HG03342 (cell line): ENCODE measurements around the gene OR10G2.
"Not testable (repeated sequence)": the region's sequence is repeated elsewhere in the genome, so short reads cannot be mapped to it uniquely, and the experiment has no call there.

Source experiments
- ATAC-seq: cut with Tn5 transposase; IDR thresholded peaks from one replicate; pipeline ENCODE4 v1.9.1; 2021; ENCODE audit warnings: mild to moderate bottlenecking, moderate library complexity; ENCODE audit not compliant: unreplicated experiment

Gene OR10G2, protein sequence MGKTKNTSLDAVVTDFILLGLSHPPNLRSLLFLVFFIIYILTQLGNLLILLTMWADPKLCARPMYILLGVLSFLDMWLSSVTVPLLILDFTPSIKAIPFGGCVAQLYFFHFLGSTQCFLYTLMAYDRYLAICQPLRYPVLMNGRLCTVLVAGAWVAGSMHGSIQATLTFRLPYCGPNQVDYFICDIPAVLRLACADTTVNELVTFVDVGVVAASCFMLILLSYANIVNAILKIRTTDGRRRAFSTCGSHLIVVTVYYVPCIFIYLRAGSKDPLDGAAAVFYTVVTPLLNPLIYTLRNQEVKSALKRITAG

DNA sequence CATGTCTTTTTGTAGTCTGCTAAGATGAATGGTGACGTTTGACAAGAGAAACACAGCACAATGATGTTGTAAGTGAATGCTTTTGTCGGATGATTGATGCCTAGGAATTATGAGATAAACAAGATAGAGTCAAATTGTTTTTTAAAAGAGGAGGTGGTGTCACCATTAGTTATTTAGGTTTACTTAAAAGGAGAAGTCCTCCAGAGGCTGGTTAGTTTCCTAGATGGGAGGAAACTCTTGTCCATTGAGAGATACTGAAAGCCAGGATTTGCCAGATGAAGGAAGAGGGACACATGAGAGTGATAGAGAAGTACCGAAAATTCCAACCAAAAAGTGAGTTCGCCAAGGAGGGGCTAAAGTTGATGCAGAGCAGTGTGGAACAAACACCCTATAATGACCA lies at the start of gene OR10G2:
Gene OR10G2 (minus strand): TSS at position 101 of the 400 bp plus-strand sequence. CDS start 98 bp downstream, at position 3.
- no peak for ATAC-seq

- no peak for ATAC-seq
Measured at GRCh38 chr14:21680072-21680471, 45.3 kb upstream of the OR10G2 start.

DNA sequence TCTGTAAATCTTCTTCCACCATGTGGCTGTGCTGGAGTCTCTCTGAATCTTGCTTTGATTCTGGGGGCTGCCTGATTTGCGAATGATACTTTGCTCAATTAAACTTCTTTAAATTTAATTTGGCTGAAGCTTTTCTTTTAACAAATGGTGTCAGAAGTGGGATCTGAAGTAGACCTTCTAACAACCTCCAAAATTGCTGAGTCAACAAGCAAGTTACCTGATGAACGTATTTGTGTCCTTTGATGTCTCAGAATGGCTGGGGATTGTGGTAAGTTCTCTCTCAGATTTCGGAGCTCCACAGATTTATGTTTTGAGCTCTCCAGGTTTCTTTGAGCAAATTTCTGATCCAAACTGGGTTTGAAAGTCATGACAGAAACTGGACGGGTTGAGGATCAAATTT lies 40.8 kb upstream of the OR10G2 start:
- no peak for ATAC-seq

GRCh38 chr14:21673718-21674117 lies 39.0 kb upstream of the OR10G2 start, which contains the start of gene OR4E1:
Gene OR4E1, minus strand, starts transcription at chr14:21673818. Its CDS starts 2,883 bp downstream, at chr14:21670935.
- no peak for ATAC-seq

GRCh38 chr14:21672116-21672515 lies 37.4 kb upstream of the OR10G2 start:
- no peak for ATAC-seq

DNA sequence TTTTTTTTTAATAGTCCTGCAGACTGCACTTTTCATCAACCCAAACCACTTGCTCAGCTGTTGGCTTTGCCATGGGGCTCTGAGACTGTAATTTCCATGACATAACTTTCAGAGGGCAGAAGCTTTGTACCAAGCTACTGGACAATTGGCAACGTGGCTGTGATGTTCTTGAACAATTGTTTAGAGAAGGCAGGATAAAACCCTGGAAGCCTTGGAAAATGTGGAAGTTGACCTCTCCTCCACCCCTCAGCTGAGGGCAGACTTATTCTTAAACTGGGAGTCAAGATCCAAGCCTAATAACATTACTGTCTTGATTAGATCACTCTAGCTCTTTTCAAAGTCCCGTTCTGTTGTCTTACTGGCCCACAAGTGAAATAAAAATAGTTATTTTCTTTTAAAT lies 36.6 kb upstream of the OR10G2 start:
- ATAC-seq = no peak

DNA sequence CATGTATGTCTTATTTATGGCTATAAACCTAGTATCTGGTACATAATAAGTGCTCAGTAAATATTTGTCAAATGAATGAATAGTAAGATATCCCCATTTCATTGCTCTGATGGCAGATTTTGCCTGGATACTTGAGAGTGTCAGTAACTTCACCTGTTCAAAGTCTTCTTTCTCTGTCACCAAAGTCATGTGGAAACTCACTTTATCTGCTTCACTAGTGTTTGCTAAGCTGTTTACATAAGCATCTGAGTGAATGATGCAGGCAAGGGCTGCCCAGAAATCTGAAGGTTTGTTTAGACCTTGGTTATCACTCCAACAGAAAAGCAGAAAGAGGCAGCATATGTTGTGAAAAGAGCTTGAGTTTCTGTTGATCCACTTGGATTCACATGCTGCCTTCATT lies 34.5 kb upstream of the OR10G2 start:
- no peak for ATAC-seq

DNA sequence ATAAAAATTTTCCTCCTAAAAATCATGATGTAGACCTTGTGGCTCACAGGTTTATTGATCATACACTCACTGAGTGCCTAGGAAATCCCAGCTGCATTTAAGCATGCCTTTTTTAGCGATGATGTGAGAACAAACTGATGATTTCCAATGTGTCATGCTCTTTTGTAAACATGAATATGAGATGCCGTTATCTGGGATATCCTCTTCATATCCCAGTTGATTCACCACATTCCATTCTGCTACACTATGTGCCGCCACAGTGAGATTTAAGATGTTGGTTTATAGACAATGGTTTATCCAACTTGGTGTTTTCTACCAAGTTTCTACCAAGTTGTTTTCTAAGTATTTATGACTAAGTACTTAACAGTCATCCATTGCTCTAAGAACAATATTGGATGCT lies 33.6 kb upstream of the OR10G2 start:
- no peak for ATAC-seq

DNA sequence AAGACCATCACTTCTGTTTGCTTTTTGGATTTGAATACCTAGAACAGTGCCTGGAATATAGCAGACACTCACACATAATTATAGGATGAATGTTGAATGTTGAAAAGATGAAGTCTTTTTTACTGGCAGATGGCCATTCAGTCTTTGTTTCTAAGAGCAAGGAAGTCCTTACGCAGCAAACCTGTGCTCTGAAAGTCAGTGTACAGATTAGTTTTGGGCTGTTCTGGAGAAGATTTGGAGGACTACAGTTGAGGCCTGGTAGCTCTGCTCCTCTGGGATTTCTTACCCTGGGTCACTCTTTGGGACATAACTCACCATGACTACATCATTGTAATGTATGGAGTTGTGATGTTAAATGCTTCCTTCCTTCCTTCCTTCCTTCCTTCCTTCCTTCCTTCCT lies 22.2 kb upstream of the OR10G2 start:
- no peak for ATAC-seq

- ATAC-seq = no peak
Measured at GRCh38 chr14:21654215-21654614, 19.5 kb upstream of the OR10G2 start.

DNA sequence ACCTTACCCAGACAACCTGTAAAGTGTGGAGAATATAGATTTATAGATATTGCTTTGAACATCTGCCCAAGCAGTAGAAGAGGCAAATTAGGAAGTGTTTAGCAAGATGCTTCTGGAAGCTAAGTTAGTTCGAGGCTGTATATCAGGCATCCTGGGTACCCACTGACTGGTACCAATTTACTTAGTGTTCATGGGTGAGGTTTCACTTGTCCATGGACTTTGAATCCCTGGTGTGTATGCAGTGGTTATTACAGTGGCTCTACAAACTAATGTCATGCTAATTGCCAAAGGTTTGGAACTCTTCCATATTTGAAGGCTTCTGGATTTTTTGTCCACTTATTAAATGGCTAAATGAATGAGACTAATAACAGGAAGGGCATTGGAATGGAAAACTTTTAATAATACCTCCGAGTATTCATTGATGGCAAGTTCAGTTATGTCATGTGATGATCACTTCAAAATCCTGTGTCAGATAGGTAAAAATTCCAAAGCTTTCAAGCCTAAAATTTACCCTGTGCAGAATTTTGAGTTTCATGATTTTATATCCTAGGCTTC lies 18.7 kb upstream of the OR10G2 start, which contains the start of gene OR4E2:
Gene OR4E2 (plus strand): TSS at position 505 of the 555 bp plus-strand sequence. CDS start 11,248 bp downstream, outside the sequence.
- ATAC-seq = no peak

- no peak for ATAC-seq
Measured at GRCh38 chr14:21652209-21652808, 17.6 kb upstream of the OR10G2 start.

- no peak for ATAC-seq
Measured at GRCh38 chr14:21647380-21647779, 12.6 kb upstream of the OR10G2 start.

GRCh38 chr14:21643407-21643806 lies 8.7 kb upstream of the OR10G2 start:
- no peak for ATAC-seq

DNA sequence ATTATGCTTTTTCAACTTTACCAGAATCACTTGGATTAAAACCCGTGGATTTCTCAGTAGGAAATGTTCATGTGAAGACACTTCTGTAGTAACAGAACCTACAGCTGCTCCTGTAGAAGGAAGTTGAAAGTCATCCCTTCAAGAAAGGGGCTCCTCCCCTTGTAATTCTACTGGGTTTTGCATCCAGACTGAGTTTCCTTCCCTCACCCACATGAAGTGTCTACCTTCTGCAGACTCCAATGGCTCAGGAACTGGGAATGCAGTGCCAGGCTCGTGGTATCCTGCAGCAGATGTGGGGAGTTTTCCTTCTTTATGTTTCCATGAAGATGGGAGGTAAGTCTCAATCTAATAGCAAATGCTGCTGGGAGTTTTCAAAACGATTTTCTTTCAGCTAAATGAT lies 7.9 kb upstream of the OR10G2 start:
- ATAC-seq = no peak

DNA sequence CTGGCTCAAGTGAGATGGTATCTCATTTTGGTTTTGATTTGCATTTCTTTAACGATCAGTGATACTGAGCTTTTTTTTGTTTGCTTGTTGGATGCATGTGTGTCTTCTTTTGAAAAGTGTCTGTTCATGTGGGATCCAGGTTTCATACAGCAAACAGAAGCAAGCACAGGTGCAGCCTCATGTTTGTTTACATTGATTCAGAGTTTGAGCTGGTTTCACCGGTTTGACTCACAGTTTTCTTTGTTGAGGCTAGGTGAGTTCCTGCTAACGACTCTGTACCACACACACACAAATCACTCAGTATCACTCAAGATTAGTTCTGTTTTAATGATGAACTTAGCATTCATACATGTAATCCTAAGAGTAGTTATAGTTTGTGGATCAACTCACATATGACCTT lies 3.7 kb downstream of the OR10G2 start:
- no peak for ATAC-seq

GRCh38 chr14:21630503-21630902 lies 4.2 kb downstream of the OR10G2 start:
- not testable (repeated sequence) for ATAC-seq

DNA sequence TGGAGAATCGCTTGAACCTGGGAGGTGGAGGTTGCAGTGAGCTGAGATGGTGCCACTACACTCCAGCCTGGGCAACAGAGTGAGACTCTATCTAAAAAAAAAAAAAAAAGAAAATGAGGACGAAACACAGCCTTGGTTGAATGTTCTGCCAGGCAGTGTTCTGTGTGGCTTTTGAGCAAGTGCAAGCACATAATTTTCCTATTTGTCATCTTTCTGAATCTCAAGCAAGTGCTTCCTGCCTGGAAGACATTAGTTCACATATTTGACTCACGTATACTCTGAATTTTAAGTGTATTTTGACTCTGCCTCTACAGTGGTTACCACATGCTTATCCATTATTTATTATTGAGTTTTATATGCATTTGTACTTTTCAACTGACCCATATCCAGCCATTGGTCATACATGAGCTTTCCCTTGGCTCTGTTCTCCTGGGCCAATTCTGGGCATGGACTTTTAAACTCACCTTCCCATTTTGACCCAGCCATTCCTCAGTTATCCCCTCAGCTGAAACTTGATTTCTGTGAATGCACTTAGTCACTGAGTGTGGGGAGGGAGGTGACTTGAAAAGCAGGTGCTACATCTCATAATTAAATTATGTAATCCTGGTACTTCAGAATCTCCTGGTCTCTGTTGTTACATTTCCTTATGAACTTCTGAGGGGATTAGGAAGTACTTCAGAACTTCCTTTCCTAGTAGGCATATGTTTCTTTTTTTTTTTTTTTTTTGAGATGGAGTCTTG lies 8.1 kb downstream of the OR10G2 start:
- ATAC-seq = no peak

DNA sequence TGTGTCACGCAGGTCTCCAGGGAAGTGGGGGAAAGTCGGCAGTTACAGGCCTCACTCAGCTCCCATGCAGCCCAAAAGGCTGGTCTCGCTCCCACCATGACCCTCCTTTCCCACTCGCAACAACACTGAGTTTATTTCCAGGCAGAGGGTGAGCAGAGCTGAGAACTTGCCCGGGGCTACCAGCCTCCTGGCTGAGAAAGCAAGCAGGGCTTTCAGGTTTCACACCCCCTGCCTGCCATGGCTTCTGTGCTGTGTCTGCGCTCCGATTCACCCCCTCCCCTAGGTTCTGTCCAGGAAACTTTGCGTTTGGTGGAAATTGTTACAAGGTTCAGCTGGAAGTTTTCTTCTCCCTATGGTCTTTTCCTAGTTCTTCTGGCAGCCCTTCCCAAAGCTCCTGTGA lies 17.1 kb downstream of the OR10G2 start:
- no peak for ATAC-seq

GRCh38 chr14:21614240-21614639 lies 20.5 kb downstream of the OR10G2 start:
- ATAC-seq = no peak

DNA sequence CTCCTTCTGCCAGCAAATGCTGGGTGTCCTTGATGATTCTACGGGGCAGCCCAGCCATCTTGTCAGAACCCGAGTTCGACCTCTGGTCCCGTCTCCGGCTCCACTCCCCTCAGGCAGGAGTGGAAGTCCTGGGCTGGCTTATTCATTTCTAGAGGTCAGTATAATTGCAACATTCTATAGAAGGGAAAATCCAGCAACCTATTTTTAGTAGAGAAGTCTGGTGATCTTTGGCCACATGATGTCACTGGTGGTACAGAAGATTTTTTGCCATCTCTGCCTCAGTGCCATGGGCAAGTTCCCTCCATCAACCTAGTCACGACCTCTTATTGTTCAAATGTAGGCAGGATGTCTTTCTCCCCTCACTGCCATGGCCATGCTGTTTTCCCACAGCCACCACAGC lies 22.4 kb downstream of the OR10G2 start:
- no peak for ATAC-seq
